HG02885 (cell line): ENCODE data around the gene SLC7A4.

Experiments
- ATAC-seq: cut with Tn5 transposase; IDR thresholded peaks from one replicate; pipeline ENCODE4 v1.9.1; 2021; ENCODE audit warnings: mild to moderate bottlenecking; ENCODE audit not compliant: unreplicated experiment, poor library complexity

SLC7A4 gene

GRCh38 chr22:21001601-21002325, 30.6 kb downstream of the SLC7A4 start, which contains the start of gene THAP7:
THAP7 (minus strand) TSS chr22:21002118; CDS start chr22:21001911, 207 bp downstream.
- ATAC-seq, result peak; percentile 90

- peak; percentile 8 for ATAC-seq
These were observed 31.3 kb downstream of the SLC7A4 start for GRCh38 chr22:21000987-21001600.

- ATAC-seq, result no peak
These were observed 32.0 kb downstream of the SLC7A4 start for GRCh38 chr22:21000207-21000986.

GRCh38 chr22:20999350-21000206, 32.8 kb downstream of the SLC7A4 start:
- no peak for ATAC-seq

GRCh38 chr22:20998411-20999336, 33.7 kb downstream of the SLC7A4 start:
- ATAC-seq, result no peak

GRCh38 chr22:20997536-20998257, 34.7 kb downstream of the SLC7A4 start:
- no peak for ATAC-seq

GRCh38 chr22:20996598-20997535, 35.5 kb downstream of the SLC7A4 start:
- ATAC-seq, result no peak

- ATAC-seq, result no peak
These were observed 36.3 kb downstream of the SLC7A4 start for GRCh38 chr22:20996031-20996410.

- no peak for ATAC-seq
These were observed 36.9 kb downstream of the SLC7A4 start for GRCh38 chr22:20995329-20996030.

GRCh38 chr22:20994902-20995241, 37.5 kb downstream of the SLC7A4 start:
- no peak for ATAC-seq

GRCh38 chr22:20994128-20994901, 38.0 kb downstream of the SLC7A4 start:
- ATAC-seq, result no peak

GRCh38 chr22:20993304-20994127, 38.8 kb downstream of the SLC7A4 start:
- ATAC-seq, result no peak

GRCh38 chr22:20992456-20993303, 39.7 kb downstream of the SLC7A4 start:
- ATAC-seq, result no peak

GRCh38 chr22:20992056-20992442, 40.3 kb downstream of the SLC7A4 start:
- no peak for ATAC-seq
